Measurements from ENCODE around the gene HELZ.

- TF ChIP-seq POLR2A (IDR thresholded peaks at IDR 0.05) (no peak), CTCF (IDR thresholded peaks at IDR 0.05) (no peak)
These were observed 45.2 kb upstream of the HELZ start for GRCh38 chr17:67290244-67290643.
